NCI-H526 (cell line): ENCODE measurements around the gene ARHGAP8.

Source experiments
- DNase-seq, 2 experiments: peaks; one replicate each; lab custom pipeline; 2025; lab: John Stamatoyannopoulos, UW

Gene ARHGAP8

GRCh38 chr22:44752285-44753188 lies at the start of gene ARHGAP8:
Gene ARHGAP8, plus strand, starts transcription at chr22:44752575. Its CDS starts 33,953 bp downstream, at chr22:44786528.
- peak in 1 of 2 experiments; percentile 66 for DNase-seq

GRCh38 chr22:44703255-44703870 lies 49.0 kb upstream of the ARHGAP8 start:
- DNase-seq: no peak

DNA sequence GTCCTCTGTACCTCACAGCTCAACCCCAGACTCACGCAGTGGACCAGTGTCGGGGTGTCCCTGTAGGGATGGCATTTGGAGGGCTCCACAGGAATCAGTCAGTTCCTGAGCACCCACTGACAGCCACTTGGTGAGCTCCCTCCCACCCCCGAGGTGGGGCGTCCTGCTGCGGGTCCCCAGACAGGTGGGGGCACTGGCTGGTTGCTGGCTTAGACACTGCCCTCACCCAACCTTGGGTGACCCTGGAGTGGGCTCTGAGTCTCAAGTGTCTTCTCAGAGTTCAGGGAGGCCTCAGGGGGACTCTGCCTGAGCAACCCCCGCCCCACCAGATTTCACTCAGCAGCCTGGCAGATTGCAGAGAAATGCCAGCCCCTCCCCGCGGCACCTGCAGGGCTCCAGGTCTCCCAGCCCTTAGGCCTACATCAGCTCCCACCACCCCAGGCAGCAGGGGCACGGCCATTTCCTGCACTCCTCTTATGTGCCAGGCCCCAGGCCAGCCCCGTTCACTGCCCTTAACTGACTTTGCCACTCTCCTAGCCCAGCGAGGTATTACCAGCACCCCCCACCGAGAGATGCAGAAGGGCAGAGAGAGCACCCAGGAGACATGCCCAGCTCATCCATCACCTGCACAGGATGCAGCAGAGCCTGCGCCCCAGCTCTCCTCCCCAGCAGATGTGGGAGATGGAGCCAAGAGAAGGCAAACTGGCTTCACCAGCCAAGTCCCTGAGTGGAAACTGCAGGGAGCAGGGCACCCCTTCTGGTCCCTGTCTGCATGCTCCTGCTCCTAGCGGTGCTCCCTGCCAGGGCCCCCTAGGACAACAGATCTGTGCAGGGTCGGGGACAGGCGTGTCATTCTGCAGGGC lies 48.0 kb upstream of the ARHGAP8 start:
- DNase-seq: no peak

- DNase-seq: no peak
These were observed 47.4 kb upstream of the ARHGAP8 start for GRCh38 chr22:44705022-44705297.

- DNase-seq: no peak
These were observed 45.9 kb upstream of the ARHGAP8 start for GRCh38 chr22:44706488-44706887.

GRCh38 chr22:44707178-44707577 lies 45.2 kb upstream of the ARHGAP8 start:
- no peak for DNase-seq

GRCh38 chr22:44707752-44708151 lies 44.6 kb upstream of the ARHGAP8 start:
- DNase-seq: no peak

DNA sequence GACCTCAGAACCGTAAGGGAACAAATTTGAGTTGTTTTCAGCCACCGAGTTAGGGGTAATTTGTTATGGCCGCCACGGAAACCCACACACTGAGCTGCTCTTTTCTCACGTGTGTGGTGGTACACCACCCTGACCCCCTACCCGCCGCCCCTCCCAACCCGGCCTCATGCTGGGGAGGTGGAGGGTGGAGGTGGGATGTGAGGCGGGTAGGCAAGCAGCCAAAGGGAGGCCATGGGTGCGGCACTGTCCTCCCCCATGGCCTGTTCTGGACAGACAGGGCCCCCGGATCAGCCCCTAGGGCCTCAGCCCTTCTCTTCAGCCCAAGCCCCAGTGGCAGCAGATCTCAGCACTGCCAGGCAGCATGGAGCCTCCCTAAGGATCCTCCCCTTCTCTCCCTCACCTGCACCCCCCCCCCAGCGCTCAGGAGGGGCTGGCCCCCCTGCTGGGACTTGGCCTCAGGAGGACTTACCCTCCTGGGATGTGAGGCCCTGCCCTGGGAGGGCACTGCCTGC lies 42.4 kb upstream of the ARHGAP8 start:
- DNase-seq: no peak

- DNase-seq: peak in 1 of 2 experiments; percentile 45
These were observed 41.7 kb upstream of the ARHGAP8 start for GRCh38 chr22:44710474-44711240.

- DNase-seq: no peak
These were observed 41.2 kb upstream of the ARHGAP8 start for GRCh38 chr22:44711241-44711560.

- no peak for DNase-seq
These were observed 40.5 kb upstream of the ARHGAP8 start for GRCh38 chr22:44711690-44712555.

- DNase-seq: no peak
These were observed 39.4 kb upstream of the ARHGAP8 start for GRCh38 chr22:44712962-44713361.

GRCh38 chr22:44714703-44715350 lies 37.5 kb upstream of the ARHGAP8 start:
- no peak for DNase-seq

DNA sequence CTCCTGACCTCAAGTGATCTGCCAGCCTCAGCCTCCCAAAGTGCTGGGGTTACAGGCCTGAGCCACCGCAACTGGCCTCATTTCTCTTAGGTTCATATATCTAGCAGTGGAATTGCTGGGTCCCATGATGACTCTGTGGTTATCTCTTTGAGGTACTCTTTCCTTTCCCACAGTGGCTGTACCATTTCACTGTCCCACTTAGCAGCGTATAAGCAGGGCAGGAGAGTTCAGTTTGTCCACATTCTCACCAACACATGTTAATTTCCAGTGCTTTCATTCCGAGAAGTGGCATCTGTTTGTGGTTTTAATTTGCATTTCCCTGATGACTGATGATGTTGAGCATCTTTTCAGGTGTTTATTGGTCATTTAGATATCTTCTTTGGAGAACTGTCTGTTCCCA lies 34.0 kb upstream of the ARHGAP8 start:
- peak in 1 of 2 experiments; percentile 29 for DNase-seq

- DNase-seq: no peak
These were observed 32.6 kb upstream of the ARHGAP8 start for GRCh38 chr22:44719586-44720368.

- no peak for DNase-seq
These were observed 31.2 kb upstream of the ARHGAP8 start for GRCh38 chr22:44721213-44721612.

DNA sequence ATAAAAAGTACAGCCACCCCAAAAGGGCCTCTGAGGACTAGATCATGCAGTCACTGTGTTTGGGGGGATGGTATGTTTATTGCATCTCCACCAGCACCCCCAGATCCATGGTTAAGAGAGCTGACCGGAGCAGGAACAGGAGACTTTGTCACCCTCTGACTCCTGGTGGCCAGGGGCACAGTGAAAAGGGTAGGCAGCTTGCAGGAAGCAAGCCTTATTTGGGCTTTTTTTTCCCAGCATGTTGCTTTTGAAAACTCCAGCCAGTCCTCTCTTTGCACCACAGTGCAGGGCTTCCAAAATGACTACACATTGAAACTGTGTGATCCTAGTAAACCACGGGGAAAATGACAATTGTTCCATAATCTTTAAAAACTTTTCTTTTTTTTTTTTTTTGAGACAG lies 29.8 kb upstream of the ARHGAP8 start:
- no peak for DNase-seq

GRCh38 chr22:44723801-44724200 lies 28.6 kb upstream of the ARHGAP8 start:
- no peak for DNase-seq

DNA sequence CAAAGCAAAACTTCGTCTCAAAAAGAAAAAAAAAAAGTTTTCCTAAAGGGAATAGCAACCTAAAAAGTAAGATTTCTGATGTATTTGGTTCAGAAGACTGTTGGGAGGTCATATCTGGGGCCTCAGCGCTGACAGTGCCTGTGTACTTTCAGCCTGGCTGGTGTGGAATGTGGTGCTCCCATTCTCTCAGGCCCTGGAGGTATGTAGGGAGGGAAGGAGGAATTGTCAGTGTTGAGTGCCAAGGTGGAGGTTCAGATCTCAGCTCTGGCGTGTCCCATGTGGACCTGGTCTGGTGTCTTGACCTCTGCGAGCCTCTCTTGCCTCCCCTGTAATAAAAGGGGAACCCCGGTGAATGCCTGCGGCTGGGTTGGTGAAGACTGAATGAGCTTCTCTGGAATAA lies 28.0 kb upstream of the ARHGAP8 start:
- DNase-seq: no peak
